ENCODE measurements around the gene GGA1. TPM values are rescaled to one million over a fixed set of nuclear protein-coding genes. Genes with fewer than 3 reads are reported as not detected.
A peak's percentile ranks its signal among the peaks of the same experiment; 100 is the strongest.

The GGA1 gene
- total RNA-seq, 3 donors from 2014 or later (not counting 1 experiment from before 2014, with no cell fraction given), result 69.3 to 87.8 (median 80.2) TPM

- Mint-ChIP-seq H3K9me3 (no peaks in the 10 kb centered on the region), H3K27me3 (ENCODE audit: low read depth in 2 of 2) (no peaks in the 10 kb centered on the region), H3K36me3 (no peaks in the 10 kb centered on the region), H3K4me1 (peaks cover 0 to 9% of the 10 kb centered on the region in 2 donors), H3K4me3 (no peak overlapping the region), H3K27ac (no peak overlapping the region)
- no peaks in the 10 kb centered on the region for H3K27me3 ChIP-seq (ENCODE audit: control insufficient read depth, insufficient read depth, low read length)
- 91% methylated on average over 14 of the region's 14 CpGs for WGBS (ENCODE audit: insufficient coverage)
- H3K27ac ChIP-seq (ENCODE audit: low read length), result no peak overlapping the region
- no peaks in the 10 kb centered on the region for H3K9me3 ChIP-seq (ENCODE audit: control insufficient read depth, insufficient read depth, low read length)
- peaks cover 31% of the 10 kb centered on the region for H3K36me3 ChIP-seq (ENCODE audit: control insufficient read depth, insufficient read depth, low read length)
- intact Hi-C loops (cut with micrococcal nuclease), result no loop called here
- H3K4me3 ChIP-seq (ENCODE audit: low read length), result no peak overlapping the region
- ATAC-seq, result no peak
- H3K4me1 ChIP-seq (ENCODE audit: control insufficient read depth, insufficient read depth, low read length), result peaks cover 2% of the 10 kb centered on the region
- no peak for TF ChIP-seq CTCF (IDR thresholded peaks at IDR 0.05)
- DNase-seq, result no peak
These were observed 9.5 kb downstream of the GGA1 start for GRCh38 chr22:37618072-37618656.

GRCh38 chr22:37618674-37619073 lies 10.0 kb downstream of the GGA1 start:
- no peak for ATAC-seq
- no peak for TF ChIP-seq CTCF (IDR thresholded peaks at IDR 0.05)
- H3K36me3 Mint-ChIP-seq, result no peaks in the 10 kb centered on the region
- no peak overlapping the region for H3K27ac ChIP-seq (ENCODE audit: low read length)
- no peaks in the 10 kb centered on the region for H3K27me3 Mint-ChIP-seq (ENCODE audit: low read depth in 2 of 2)
- H3K4me1 ChIP-seq (ENCODE audit: control insufficient read depth, insufficient read depth, low read length), result peaks cover 7% of the 10 kb centered on the region
- no peaks in the 10 kb centered on the region for H3K27me3 ChIP-seq (ENCODE audit: control insufficient read depth, insufficient read depth, low read length)
- H3K36me3 ChIP-seq (ENCODE audit: control insufficient read depth, insufficient read depth, low read length), result peaks cover 31% of the 10 kb centered on the region
- 98% methylated on average over 6 of the region's 6 CpGs for WGBS (ENCODE audit: insufficient coverage)
- no peaks in the 10 kb centered on the region for H3K9me3 Mint-ChIP-seq
- DNase-seq, result no peak
- intact Hi-C loops (cut with micrococcal nuclease), result no loop called here
- no peak overlapping the region for H3K4me3 Mint-ChIP-seq
- H3K4me3 ChIP-seq (ENCODE audit: low read length), result no peak overlapping the region
- no peak overlapping the region for H3K27ac Mint-ChIP-seq
- H3K4me1 Mint-ChIP-seq, result peaks cover 3 to 7% of the 10 kb centered on the region in 2 donors
- H3K9me3 ChIP-seq (ENCODE audit: control insufficient read depth, insufficient read depth, low read length), result no peaks in the 10 kb centered on the region

- no peaks in the 10 kb centered on the region for H3K9me3 ChIP-seq (ENCODE audit: control insufficient read depth, insufficient read depth, low read length)
- Mint-ChIP-seq H3K4me3 (no peak overlapping the region), H3K27ac (peak overlapping the region in 1 of 2 donors; percentile 68), H3K36me3 (no peaks in the 10 kb centered on the region), H3K27me3 (ENCODE audit: low read depth in 2 of 2) (no peaks in the 10 kb centered on the region), H3K9me3 (no peaks in the 10 kb centered on the region), H3K4me1 (peaks cover 5 to 18% of the 10 kb centered on the region in 2 donors)
- ATAC-seq, result no peak
- 92% methylated on average over 7 of the region's 7 CpGs for WGBS (ENCODE audit: insufficient coverage)
- no peak overlapping the region for H3K27ac ChIP-seq (ENCODE audit: low read length)
- no peak for TF ChIP-seq CTCF (IDR thresholded peaks at IDR 0.05)
- intact Hi-C loops (cut with micrococcal nuclease), result no loop called here
- no peak overlapping the region for H3K4me3 ChIP-seq (ENCODE audit: low read length)
- peaks cover 19% of the 10 kb centered on the region for H3K4me1 ChIP-seq (ENCODE audit: control insufficient read depth, insufficient read depth, low read length)
- no peaks in the 10 kb centered on the region for H3K27me3 ChIP-seq (ENCODE audit: control insufficient read depth, insufficient read depth, low read length)
- DNase-seq, result no peak
- H3K36me3 ChIP-seq (ENCODE audit: control insufficient read depth, insufficient read depth, low read length), result peaks cover 28% of the 10 kb centered on the region
These were observed 11.4 kb downstream of the GGA1 start for GRCh38 chr22:37619991-37620390.

GRCh38 chr22:37621352-37621860 lies 12.8 kb downstream of the GGA1 start:
- H3K4me1 Mint-ChIP-seq, result peaks cover 11 to 31% of the 10 kb centered on the region in 2 donors
- no peaks in the 10 kb centered on the region for H3K36me3 Mint-ChIP-seq
- H3K27ac Mint-ChIP-seq, result no peak overlapping the region
- intact Hi-C loops (cut with micrococcal nuclease), result no loop called here
- no peak overlapping the region for H3K4me3 Mint-ChIP-seq
- TF ChIP-seq CTCF (IDR thresholded peaks at IDR 0.05), result no peak
- Histone ChIP-seq H3K27me3 (ENCODE audit: control insufficient read depth, insufficient read depth, low read length) (no peaks in the 10 kb centered on the region), H3K9me3 (ENCODE audit: control insufficient read depth, insufficient read depth, low read length) (no peaks in the 10 kb centered on the region), H3K36me3 (ENCODE audit: control insufficient read depth, insufficient read depth, low read length) (peaks cover 32% of the 10 kb centered on the region), H3K4me1 (ENCODE audit: control insufficient read depth, insufficient read depth, low read length) (peaks cover 33% of the 10 kb centered on the region), H3K27ac (ENCODE audit: low read length) (no peak overlapping the region), H3K4me3 (ENCODE audit: low read length) (no peak overlapping the region)
- ATAC-seq (no peak), DNase-seq (no peak)
- 94% methylated on average over 12 of the region's 12 CpGs for WGBS (ENCODE audit: insufficient coverage)
- H3K9me3 Mint-ChIP-seq, result no peaks in the 10 kb centered on the region
- no peaks in the 10 kb centered on the region for H3K27me3 Mint-ChIP-seq (ENCODE audit: low read depth in 2 of 2)

All from natural killer cell (primary cell).